H9 (cell line): ENCODE data around the gene PCDHB10. TPM values are rescaled to one million over a fixed set of nuclear protein-coding genes. Genes with fewer than 3 reads are reported as not detected.

Source experiments
- DNase-seq: peaks from one replicate; pipeline ENCODE4 v3.0.0-alpha.2; 2017
- H2AFZ ChIP-seq: one replicate; pipeline ENCODE4 v1.6.1; 2013; ENCODE audit warnings: mild to moderate bottlenecking, low read length, control low read depth, moderate library complexity
- H2AK5ac ChIP-seq: 2 replicates; pipeline ENCODE4 v1.6.1; 2013; ENCODE audit warnings: low read length, control low read depth, mixed read lengths; ENCODE audit not compliant: insufficient read length
- H2BK120ac ChIP-seq: one replicate; pipeline ENCODE4 v1.6.1; 2013; ENCODE audit warnings: low read depth, mild to moderate bottlenecking, low read length, control low read depth, inconsistent platforms; ENCODE audit not compliant: poor library complexity, severe bottlenecking
- H2BK12ac ChIP-seq: 2 replicates; pipeline ENCODE4 v1.6.1; 2013; ENCODE audit warnings: low read length, control low read depth, mixed read lengths, low read depth; ENCODE audit not compliant: insufficient read length
- H2BK15ac ChIP-seq: 2 replicates; pipeline ENCODE4 v1.6.1; 2013; ENCODE audit warnings: low read depth, low read length, control low read depth
- H2BK20ac ChIP-seq: one replicate; pipeline ENCODE4 v1.6.1; 2013; ENCODE audit warnings: low read depth, mild to moderate bottlenecking, low read length, control low read depth, inconsistent platforms; ENCODE audit not compliant: poor library complexity, severe bottlenecking
- H2BK5ac ChIP-seq: 2 replicates; pipeline ENCODE4 v1.6.1; 2013; ENCODE audit warnings: low read length, control low read depth, mixed read lengths; ENCODE audit not compliant: insufficient read length
- H3K14ac ChIP-seq: 2 replicates; pipeline ENCODE4 v1.6.1; 2013; ENCODE audit warnings: low read length, control low read depth; ENCODE audit not compliant: insufficient read depth
- H3K18ac ChIP-seq: 2 replicates; pipeline ENCODE4 v1.6.1; 2013; ENCODE audit warnings: low read depth, mild to moderate bottlenecking, mixed read lengths, low read length, control low read depth; ENCODE audit not compliant: insufficient read length
- H3K23ac ChIP-seq: 2 replicates; pipeline ENCODE4 v1.6.1; 2013; ENCODE audit warnings: low read length, control low read depth, mixed read lengths, low read depth; ENCODE audit not compliant: insufficient read length
- H3K23me2 ChIP-seq: 2 replicates; pipeline ENCODE4 v1.6.1; 2013; ENCODE audit warnings: low read depth, mild to moderate bottlenecking, mixed read lengths, low read length, control low read depth; ENCODE audit not compliant: insufficient read length, poor library complexity, severe bottlenecking
- H3K27ac ChIP-seq: 2 replicates; pipeline ENCODE4 v1.5.1; 2013; ENCODE audit warnings: low read length, control low read depth, mixed read lengths, low read depth; ENCODE audit not compliant: insufficient read length
- H3K27me3 ChIP-seq: 2 replicates; pipeline ENCODE4 v1.6.1; 2013; ENCODE audit warnings: low read length, control low read depth, inconsistent platforms; ENCODE audit not compliant: insufficient read depth
- H3K4ac ChIP-seq: 2 replicates; pipeline ENCODE4 v1.6.1; 2013; ENCODE audit warnings: low read depth, mild to moderate bottlenecking, control low read depth, inconsistent platforms, low read length, moderate library complexity
- H3K4me1 ChIP-seq: 2 replicates; pipeline ENCODE4 v1.6.1; 2013; ENCODE audit warnings: low read length, control low read depth, inconsistent platforms; ENCODE audit not compliant: insufficient read depth
- H3K4me2 ChIP-seq: 2 replicates; pipeline ENCODE4 v1.6.1; 2013; ENCODE audit warnings: low read length, control low read depth, mixed read lengths; ENCODE audit not compliant: insufficient read length, insufficient read depth
- H3K56ac ChIP-seq: 2 replicates; pipeline ENCODE4 v1.6.1; 2013; ENCODE audit warnings: low read depth, mild to moderate bottlenecking, mixed read lengths, low read length, control low read depth; ENCODE audit not compliant: insufficient read length
- H3K79me1 ChIP-seq: 2 replicates; pipeline ENCODE4 v1.6.1; 2013; ENCODE audit warnings: low read depth, mild to moderate bottlenecking, moderate library complexity, low read length, control low read depth, inconsistent platforms; ENCODE audit not compliant: insufficient read depth, poor library complexity, severe bottlenecking
- H3K79me2 ChIP-seq: 2 replicates; pipeline ENCODE4 v1.6.1; 2013; ENCODE audit warnings: low read length, control low read depth, inconsistent platforms; ENCODE audit not compliant: insufficient read depth
- H3K9ac ChIP-seq: 2 replicates; pipeline ENCODE4 v1.6.1; 2013; ENCODE audit warnings: low read length, control low read depth, mixed read lengths; ENCODE audit not compliant: insufficient read length; ENCODE audit errors: extremely low read depth
- H3K9me3 ChIP-seq: one replicate; pipeline ENCODE4 v1.6.1; 2013; ENCODE audit warnings: low read depth, low read length, inconsistent platforms; ENCODE audit not compliant: control insufficient read depth
- H3T11ph ChIP-seq: one replicate; pipeline ENCODE4 v1.6.1; 2013; ENCODE audit warnings: mild to moderate bottlenecking, low read length, control low read depth, inconsistent platforms
- H4K20me1 ChIP-seq: one replicate; pipeline ENCODE4 v1.6.1; 2013; ENCODE audit not compliant: control insufficient read depth, insufficient read length, insufficient read depth
- H4K5ac ChIP-seq: 2 replicates; pipeline ENCODE4 v1.6.1; 2013; ENCODE audit warnings: low read depth, mild to moderate bottlenecking, mixed read lengths, low read length, control low read depth; ENCODE audit not compliant: insufficient read length
- H4K8ac ChIP-seq: replicated peaks from 2 replicates; pipeline ENCODE4 v1.6.1; 2013; ENCODE audit warnings: low read length, control low read depth, mixed read lengths, low read depth; ENCODE audit not compliant: insufficient read length
- H4K91ac ChIP-seq: 2 replicates; pipeline ENCODE4 v1.6.1; 2013; ENCODE audit warnings: low read depth, mild to moderate bottlenecking, moderate library complexity, mixed read lengths, low read length, control low read depth; ENCODE audit not compliant: insufficient read length
- H3K27ac Mint-ChIP-seq, 3 experiments: 2 replicates in 2 of 3; 3 replicates in 1 of 3; pipeline ENCODE4 v1.8.0; 2020 to 2021; ENCODE audit warnings: mixed read lengths in 3 of 3, mild to moderate bottlenecking in 1 of 3, moderate library complexity in 1 of 3
- H3K27me3 Mint-ChIP-seq: 2 replicates; pipeline ENCODE4 v1.8.0; 2021; ENCODE audit warnings: low read depth, mild to moderate bottlenecking, moderate library complexity, mixed read lengths
- H3K36me3 Mint-ChIP-seq, 3 experiments: 2 replicates in 2 of 3; 3 replicates in 1 of 3; pipeline ENCODE4 v1.8.0; 2020 to 2021; ENCODE audit warnings: low read depth in 3 of 3, mixed read lengths in 3 of 3; ENCODE audit not compliant: insufficient read depth in 1 of 3
- H3K4me1 Mint-ChIP-seq, 2 experiments: 2 replicates each; pipeline ENCODE4 v1.8.0; 2020; ENCODE audit warnings: mixed read lengths in 2 of 2
- H3K4me3 Mint-ChIP-seq, 2 experiments: 2 replicates in 1 of 2; 3 replicates in 1 of 2; pipeline ENCODE4 v1.8.0; 2020 to 2021; ENCODE audit warnings: mild to moderate bottlenecking in 2 of 2, mixed read lengths in 2 of 2, moderate library complexity in 1 of 2
- H3K9me3 Mint-ChIP-seq, 2 experiments: 2 replicates in 1 of 2; 3 replicates in 1 of 2; pipeline ENCODE4 v1.8.0; 2020; ENCODE audit warnings: mild to moderate bottlenecking in 2 of 2, mixed read lengths in 2 of 2, moderate library complexity in 1 of 2
- CTCF ChIP-seq: fragments of 200-600 bp; sonication (generic); conservative IDR thresholded peaks from 3 replicates; pipeline ENCODE4 v1.8.0; 2021; ENCODE audit warnings: antibody characterized with exemption, mild to moderate bottlenecking
- WGBS: extraction: QIAGEN DNeasy Blood & Tissue Kit; methylation state at CpG from one replicate; pipeline ENCODE4 v1.1.7; 2013; ENCODE audit warnings: missing lambda C conversion rate, low lambda C conversion rate, mixed read lengths; ENCODE audit not compliant: insufficient read length; ENCODE audit errors: extremely low coverage; 5-methylcytosine and 5-hydroxymethylcytosine counted together
- total RNA-seq: library from RNA; stranded (reverse); gene quantifications from 2 replicates; pipeline ENCODE4 v1.2.1, GENCODE V29; 2021

Gene PCDHB10
- total RNA-seq, 1 experiment from 2014 or later = 1.6 TPM

GRCh38 chr5:141180313-141180712, 11.8 kb upstream of the PCDHB10 start:
- Histone ChIP-seq H3K23ac (no peak overlapping the region), H3K4ac (no peak overlapping the region), H3K9ac (no peak overlapping the region), H2BK120ac (no peak overlapping the region), H3K27ac (no peak overlapping the region), H3K79me2 (no peaks in the 10 kb centered on the region), H3K56ac (no peak overlapping the region), H3T11ph (no peak overlapping the region), H3K4me2 (no peak overlapping the region), H4K20me1 (no peaks in the 10 kb centered on the region), H4K8ac (no peak overlapping the region), H2AFZ (no peak overlapping the region), H2BK5ac (no peak overlapping the region), H4K91ac (no peak overlapping the region), H3K79me1 (no peaks in the 10 kb centered on the region), H3K4me1 (no peaks in the 10 kb centered on the region), H3K14ac (no peak overlapping the region), H3K9me3 (no peaks in the 10 kb centered on the region), H3K23me2 (no peaks in the 10 kb centered on the region), H2BK20ac (no peak overlapping the region), H4K5ac (no peak overlapping the region), H2AK5ac (no peak overlapping the region), H3K27me3 (no peaks in the 10 kb centered on the region), H2BK15ac (no peak overlapping the region), H3K18ac (no peak overlapping the region), H2BK12ac (no peak overlapping the region)
- TF ChIP-seq CTCF = no peak
- peaks cover 10 to 28% (median 15%) of the 10 kb centered on the region in 3 experiments for H3K36me3 Mint-ChIP-seq
- H3K27ac Mint-ChIP-seq = no peak overlapping the region
- no peak overlapping the region for H3K4me3 Mint-ChIP-seq
- WGBS = no CpG with 5 or more reads among the region's 1 CpG
- DNase-seq = no peak
- H3K9me3 Mint-ChIP-seq = peaks cover 24 to 27% of the 10 kb centered on the region in 2 experiments
- H3K4me1 Mint-ChIP-seq = peaks cover 4 to 10% of the 10 kb centered on the region in 2 experiments
- H3K27me3 Mint-ChIP-seq = peaks cover 2% of the 10 kb centered on the region
